Measurements from ENCODE around the gene CACNA2D4.

The CACNA2D4 gene

DNA sequence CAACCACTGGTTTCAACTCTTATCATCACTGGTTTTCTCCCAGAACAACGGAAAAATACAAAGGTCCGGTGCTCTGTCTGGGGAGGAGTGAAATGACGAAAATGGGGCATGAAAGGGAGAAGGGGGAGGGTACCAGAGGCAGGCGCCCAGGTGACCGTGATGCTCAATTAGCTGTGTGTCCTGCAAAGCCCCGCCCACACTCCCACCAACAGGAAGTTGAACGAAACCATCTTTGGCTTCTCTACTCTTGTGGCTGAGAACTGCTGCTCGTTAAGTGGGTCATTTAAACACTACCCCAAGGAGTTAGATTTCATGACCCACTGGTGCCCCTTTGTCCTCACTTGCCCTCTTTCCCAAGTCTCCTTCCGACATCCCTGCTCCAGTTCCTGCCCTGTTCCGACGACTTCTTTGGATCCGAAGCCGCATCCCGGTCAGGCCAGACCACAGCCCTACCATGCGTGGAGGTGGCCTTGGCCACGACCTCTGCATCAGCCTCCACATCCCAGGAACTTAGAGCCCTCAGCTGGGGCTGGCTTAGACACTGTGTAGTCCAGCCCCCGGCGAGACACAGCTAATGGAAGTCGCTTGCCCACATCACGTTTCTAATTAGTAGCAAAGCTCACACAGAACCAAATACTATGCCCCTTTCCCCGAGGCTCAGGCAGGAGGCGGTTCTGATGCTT is 109.5 kb downstream of the CACNA2D4 start:
- H3K27ac ChIP-seq = no peak overlapping the region
- no peak for TF ChIP-seq ZFX (IDR thresholded peaks at IDR 0.05)
- TF ChIP-seq, protein P1, sequence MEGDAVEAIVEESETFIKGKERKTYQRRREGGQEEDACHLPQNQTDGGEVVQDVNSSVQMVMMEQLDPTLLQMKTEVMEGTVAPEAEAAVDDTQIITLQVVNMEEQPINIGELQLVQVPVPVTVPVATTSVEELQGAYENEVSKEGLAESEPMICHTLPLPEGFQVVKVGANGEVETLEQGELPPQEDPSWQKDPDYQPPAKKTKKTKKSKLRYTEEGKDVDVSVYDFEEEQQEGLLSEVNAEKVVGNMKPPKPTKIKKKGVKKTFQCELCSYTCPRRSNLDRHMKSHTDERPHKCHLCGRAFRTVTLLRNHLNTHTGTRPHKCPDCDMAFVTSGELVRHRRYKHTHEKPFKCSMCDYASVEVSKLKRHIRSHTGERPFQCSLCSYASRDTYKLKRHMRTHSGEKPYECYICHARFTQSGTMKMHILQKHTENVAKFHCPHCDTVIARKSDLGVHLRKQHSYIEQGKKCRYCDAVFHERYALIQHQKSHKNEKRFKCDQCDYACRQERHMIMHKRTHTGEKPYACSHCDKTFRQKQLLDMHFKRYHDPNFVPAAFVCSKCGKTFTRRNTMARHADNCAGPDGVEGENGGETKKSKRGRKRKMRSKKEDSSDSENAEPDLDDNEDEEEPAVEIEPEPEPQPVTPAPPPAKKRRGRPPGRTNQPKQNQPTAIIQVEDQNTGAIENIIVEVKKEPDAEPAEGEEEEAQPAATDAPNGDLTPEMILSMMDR (conservative IDR thresholded peaks at IDR 0.05) = no peak

DNA sequence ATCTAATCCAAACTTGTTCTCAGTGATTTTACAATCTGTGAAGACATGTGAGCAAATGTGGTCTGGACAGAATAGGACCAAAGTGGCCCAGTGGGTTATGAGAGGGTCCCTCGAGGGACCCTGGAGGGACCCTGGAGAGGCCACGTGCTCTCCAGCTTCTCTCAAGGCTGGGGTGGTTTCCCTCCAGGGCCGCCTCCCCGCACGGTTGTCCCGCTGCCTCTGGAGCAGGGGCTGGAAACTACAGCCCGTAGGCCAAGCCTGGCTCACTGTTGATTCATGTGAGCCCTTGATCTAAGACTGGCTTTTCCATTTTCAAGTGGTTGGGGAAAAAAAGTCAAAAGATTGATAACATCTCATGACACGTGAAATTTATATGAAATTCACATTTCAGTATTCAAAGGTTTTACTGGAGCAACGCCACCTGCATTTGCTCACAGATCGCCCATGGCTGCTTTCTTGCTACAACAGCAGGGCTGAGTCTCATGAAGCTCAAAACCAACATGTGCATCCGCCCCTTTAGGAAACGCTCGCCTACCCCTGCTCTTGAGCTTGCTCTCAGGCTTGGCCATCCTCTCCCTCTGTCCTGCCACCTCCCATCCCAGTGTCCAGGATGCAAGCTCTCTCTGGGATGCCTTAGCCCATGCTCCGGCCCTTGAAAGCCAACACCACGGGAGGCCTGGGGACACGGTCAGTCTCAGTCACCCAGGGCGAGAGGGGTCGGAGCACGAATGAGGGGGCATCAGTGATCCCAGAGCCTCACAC is 110.2 kb downstream of the CACNA2D4 start:
- no peak overlapping the region for H3K27ac ChIP-seq
- TF ChIP-seq ZFX (IDR thresholded peaks at IDR 0.05) = no peak
- TF ChIP-seq, protein P1 (conservative IDR thresholded peaks at IDR 0.05) = no peak

DNA sequence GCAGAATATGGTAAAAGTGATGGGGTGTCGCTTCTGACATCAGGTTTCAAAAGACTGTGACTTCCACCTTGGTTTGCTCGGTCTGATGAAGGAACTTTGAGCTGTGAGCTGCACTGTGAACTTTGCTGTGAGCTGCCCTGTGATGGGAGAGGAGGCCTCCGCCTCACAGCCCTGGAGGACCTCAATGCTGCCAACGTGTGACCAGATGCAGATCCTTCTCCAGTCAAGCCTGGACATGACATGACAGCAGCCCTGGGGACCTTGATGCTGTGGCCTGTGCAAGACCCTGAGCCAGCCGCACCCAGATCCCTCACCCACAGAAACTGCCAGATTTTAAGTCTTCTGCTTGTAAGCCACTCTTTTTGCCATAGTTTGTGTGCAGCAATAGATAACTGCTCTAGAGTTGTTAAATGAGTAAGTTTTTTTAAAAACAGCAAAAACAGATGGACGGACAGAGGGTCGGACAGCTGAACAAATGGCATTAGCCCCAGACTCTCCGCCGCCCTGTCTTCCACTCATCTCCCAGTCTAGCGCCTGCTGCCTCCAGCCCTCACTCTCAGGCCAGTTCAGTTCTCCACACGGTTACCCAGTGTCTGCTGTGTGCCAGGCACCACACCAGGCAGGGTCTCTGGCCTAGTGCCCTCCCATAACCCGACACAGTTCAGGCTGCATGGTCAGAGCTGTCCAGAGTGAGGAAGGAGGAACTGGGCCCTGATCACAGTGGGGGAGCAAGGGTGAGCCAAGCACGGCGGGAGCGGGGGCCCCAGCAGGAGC is 111.2 kb downstream of the CACNA2D4 start:
- H3K27ac ChIP-seq = no peak overlapping the region
- no peak for TF ChIP-seq ZFX (IDR thresholded peaks at IDR 0.05)
- TF ChIP-seq, protein P1 (conservative IDR thresholded peaks at IDR 0.05) = no peak

DNA sequence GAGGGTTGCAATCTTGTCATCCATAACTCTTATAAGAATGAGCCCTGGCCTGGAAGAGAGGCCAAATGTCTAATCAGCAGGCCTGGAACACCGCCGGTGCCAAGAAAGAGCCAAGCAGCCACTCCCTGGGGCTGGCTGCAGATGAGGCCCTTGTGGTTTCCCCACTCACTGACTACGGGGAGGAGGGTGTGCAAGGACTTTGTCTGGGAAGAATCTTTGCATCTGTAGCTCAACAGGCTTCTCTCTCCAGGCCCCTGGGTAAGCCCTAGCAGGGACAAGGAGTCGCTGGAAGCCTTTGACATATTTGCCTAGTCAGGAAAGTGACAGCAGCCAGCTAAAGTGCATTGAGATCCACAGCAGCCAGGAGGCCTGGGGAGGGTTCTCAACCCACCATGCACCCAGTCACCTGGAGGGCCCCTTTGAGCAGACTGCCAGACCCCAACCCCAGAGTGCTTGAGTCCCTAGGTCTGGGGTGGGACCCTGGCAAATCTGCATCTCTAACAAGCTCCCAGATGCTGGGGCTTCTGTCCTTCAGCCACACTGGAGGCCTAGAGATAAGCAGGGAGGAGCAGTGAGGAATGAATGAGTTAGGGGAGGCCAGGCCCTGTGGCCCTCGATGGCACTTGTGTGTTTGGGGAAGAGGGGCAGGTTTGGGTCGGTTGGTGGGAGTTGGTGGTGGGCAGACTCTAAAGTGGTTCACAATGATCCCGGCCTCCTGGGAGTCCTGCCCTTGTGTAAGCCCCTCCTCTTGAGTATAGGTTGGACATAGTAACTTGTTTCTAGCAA is 112.0 kb downstream of the CACNA2D4 start:
- TF ChIP-seq, protein P1 (conservative IDR thresholded peaks at IDR 0.05) = no peak
- TF ChIP-seq ZFX (IDR thresholded peaks at IDR 0.05) = no peak
- no peak overlapping the region for H3K27ac ChIP-seq

DNA sequence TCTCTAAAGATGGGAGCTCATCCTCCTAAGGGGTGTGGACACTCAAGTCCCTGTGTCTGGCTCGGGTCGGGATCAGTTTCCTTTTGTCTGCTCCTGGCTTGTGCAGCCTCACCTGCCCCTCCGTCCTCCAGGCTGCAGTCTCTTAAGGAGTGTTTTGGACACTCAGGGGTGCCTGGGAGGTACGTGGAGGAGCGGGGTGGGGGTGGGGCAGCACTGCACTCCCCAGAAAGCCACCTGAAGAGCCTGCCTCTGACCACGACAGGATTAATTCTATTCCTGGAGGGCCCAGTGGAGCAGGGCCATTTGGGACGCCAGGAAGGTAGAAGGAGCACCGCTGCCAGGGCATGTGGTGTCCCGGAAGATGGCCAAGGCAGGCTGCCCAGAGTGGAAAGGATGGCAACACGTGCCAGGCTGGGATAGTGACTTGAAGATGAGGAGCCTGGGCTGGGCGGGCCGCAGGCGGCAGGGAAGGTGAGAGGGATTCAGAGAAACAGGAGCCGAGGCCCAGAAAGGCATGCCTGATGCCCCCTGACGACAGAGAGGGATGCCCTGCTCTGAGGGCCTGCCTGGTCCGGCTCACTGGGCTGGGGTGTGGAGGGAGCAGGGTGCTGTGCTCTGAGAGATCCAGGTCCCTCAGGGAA is 112.9 kb downstream of the CACNA2D4 start:
- no peak for TF ChIP-seq ZFX (IDR thresholded peaks at IDR 0.05)
- TF ChIP-seq, protein P1 (conservative IDR thresholded peaks at IDR 0.05) = no peak
- H3K27ac ChIP-seq = no peak overlapping the region

DNA sequence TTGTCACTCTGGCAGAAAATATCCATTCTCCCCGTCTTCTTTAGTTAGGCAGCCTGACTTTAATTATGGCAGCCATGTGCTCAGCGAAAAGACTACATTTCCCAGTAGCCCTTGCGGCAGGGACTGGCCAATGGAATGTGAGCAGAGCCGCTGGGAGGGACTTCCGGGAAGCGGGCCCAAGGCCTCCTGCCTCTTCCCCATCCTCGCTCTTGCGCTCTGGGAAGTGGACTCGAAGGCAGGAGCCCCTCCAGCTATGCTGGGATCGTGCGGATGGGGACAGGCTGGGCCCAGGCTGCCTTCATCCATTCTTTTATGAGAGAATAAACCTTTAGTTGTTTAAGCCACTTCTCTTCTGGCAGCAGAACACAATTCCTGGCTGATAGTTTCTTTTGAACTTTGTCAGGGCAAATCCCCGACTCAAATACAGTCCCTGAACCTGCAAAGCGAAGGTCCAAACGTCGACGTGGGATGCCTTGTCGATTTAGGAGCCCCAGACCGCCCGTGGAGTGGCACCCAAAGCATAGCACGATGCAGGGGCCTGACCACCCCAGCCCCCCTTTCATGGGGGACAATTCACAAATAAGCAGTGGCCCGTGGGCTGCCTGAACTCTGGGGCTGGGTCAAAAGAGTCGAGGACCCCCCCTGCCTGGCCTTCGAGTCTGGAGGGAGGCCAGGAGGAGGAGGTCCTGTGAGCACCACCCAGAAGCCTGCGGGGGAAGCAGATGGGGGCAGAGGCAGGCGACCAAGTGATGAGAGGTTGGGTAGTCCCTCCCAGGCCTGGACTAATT is 113.7 kb downstream of the CACNA2D4 start:
- H3K27ac ChIP-seq = peak overlapping the region; percentile 33
- TF ChIP-seq, protein P1 (conservative IDR thresholded peaks at IDR 0.05) = no peak
- TF ChIP-seq ZFX (IDR thresholded peaks at IDR 0.05) = peak; percentile 49; the same call in 1 of the 2 replicates
